ENCODE results near the gene TNFSF11. TPM values are rescaled to one million over a fixed set of nuclear protein-coding genes. Genes with fewer than 3 reads are reported as not detected.

TNFSF11 gene
- total RNA-seq (not detected), polyA plus RNA-seq (1 to 10 TPM in 1 of 3 donors, not detected in 2; 1.8 TPM)

- DNase-seq: no peak
- H3K4me1 ChIP-seq: peaks cover 0 to 16% (median 14%) of the 10 kb centered on the region in 4 donors
- H3K4me3 ChIP-seq: peak within 1 kb of the TSS in 3 of 4 donors; percentile 24 to 41 (median 39)
- WGBS, 2 donors: 4 to 5% methylated on average over 39 of the region's 39 CpGs
- peaks cover 14 to 35% (median 27%) of the 10 kb centered on the region in 3 donors for H3K27me3 ChIP-seq
- H3K9me3 ChIP-seq: no peaks in the 10 kb centered on the region
- H3K36me3 ChIP-seq: no peaks in the 10 kb centered on the region
- no peak within 1 kb of the TSS for H3K27ac ChIP-seq
- TF ChIP-seq CTCF (IDR thresholded peaks at IDR 0.05) (no peak), POLR2AphosphoS5 (IDR thresholded peaks at IDR 0.05) (no peak), EP300 (IDR thresholded peaks at IDR 0.05) (no peak), POLR2A (IDR thresholded peaks at IDR 0.05) (no peak)
- intact Hi-C loops (cut with DNase I): no loop called here
Measured at GRCh38 chr13:42574011-42574410, at the start of gene TNFSF11. TSS of gene TNFSF11 (plus strand) at chr13:42574152. CDS start at chr13:42574304, 152 bp downstream.

GRCh38 chr13:42524487-42525034, 49.4 kb upstream of the TNFSF11 start:
- Histone ChIP-seq H3K9me3 (no peaks in the 10 kb centered on the region), H3K4me3 (no peak overlapping the region), H3K27me3 (no peaks in the 10 kb centered on the region), H3K27ac (no peak overlapping the region), H3K4me1 (no peaks in the 10 kb centered on the region), H3K36me3 (no peaks in the 10 kb centered on the region)
- 40 to 62% methylated on average over 3 of the region's 3 CpGs for WGBS, 2 donors
- no peak for DNase-seq
- intact Hi-C loops (cut with DNase I): no loop called here
- TF ChIP-seq EP300 (IDR thresholded peaks at IDR 0.05) (no peak), POLR2A (IDR thresholded peaks at IDR 0.05) (no peak), POLR2AphosphoS5 (IDR thresholded peaks at IDR 0.05) (no peak), CTCF (IDR thresholded peaks at IDR 0.05) (no peak)

- Histone ChIP-seq H3K36me3 (no peaks in the 10 kb centered on the region), H3K27me3 (no peaks in the 10 kb centered on the region), H3K4me1 (no peaks in the 10 kb centered on the region), H3K4me3 (no peak overlapping the region), H3K9me3 (no peaks in the 10 kb centered on the region), H3K27ac (no peak overlapping the region)
- TF ChIP-seq POLR2AphosphoS5 (IDR thresholded peaks at IDR 0.05) (no peak), POLR2A (IDR thresholded peaks at IDR 0.05) (no peak)
- intact Hi-C loops (cut with DNase I): no loop called here
- DNase-seq: no peak
- 49 to 69% methylated on average over 2 of the region's 2 CpGs for WGBS, 2 donors
Measured at GRCh38 chr13:42525035-42525504, 48.9 kb upstream of the TNFSF11 start.

- no peak overlapping the region for H3K27ac ChIP-seq
- H3K9me3 ChIP-seq: no peaks in the 10 kb centered on the region
- no peak for DNase-seq
- H3K36me3 ChIP-seq: no peaks in the 10 kb centered on the region
- no peaks in the 10 kb centered on the region for H3K27me3 ChIP-seq
- H3K4me1 ChIP-seq: no peaks in the 10 kb centered on the region
- TF ChIP-seq POLR2A (IDR thresholded peaks at IDR 0.05) (no peak), POLR2AphosphoS5 (IDR thresholded peaks at IDR 0.05) (no peak), EP300 (IDR thresholded peaks at IDR 0.05) (no peak), CTCF (IDR thresholded peaks at IDR 0.05) (no peak)
- H3K4me3 ChIP-seq: no peak overlapping the region
- intact Hi-C loops (cut with DNase I): no loop called here
- WGBS, 2 donors: 89 to 92% methylated on average over 3 of the region's 3 CpGs
Measured at GRCh38 chr13:42526276-42526675, 47.7 kb upstream of the TNFSF11 start.

GRCh38 chr13:42526804-42527203, 47.1 kb upstream of the TNFSF11 start:
- WGBS, 2 donors: 80% methylated on average over 3 of the region's 3 CpGs
- no peak overlapping the region for H3K27ac ChIP-seq
- DNase-seq: no peak
- H3K36me3 ChIP-seq: no peaks in the 10 kb centered on the region
- intact Hi-C loops (cut with DNase I): no loop called here
- H3K4me1 ChIP-seq: no peaks in the 10 kb centered on the region
- no peak overlapping the region for H3K4me3 ChIP-seq
- H3K27me3 ChIP-seq: no peaks in the 10 kb centered on the region
- H3K9me3 ChIP-seq: no peaks in the 10 kb centered on the region
- TF ChIP-seq POLR2A (IDR thresholded peaks at IDR 0.05) (no peak), EP300 (IDR thresholded peaks at IDR 0.05) (no peak), CTCF (IDR thresholded peaks at IDR 0.05) (no peak), POLR2AphosphoS5 (IDR thresholded peaks at IDR 0.05) (no peak)
